ENCODE measurements around the gene ADGRG2. TPM values are rescaled to one million over a fixed set of nuclear protein-coding genes. Genes with fewer than 3 reads are reported as not detected.
"Not testable (repeated sequence)": the region's sequence is repeated elsewhere in the genome, so short reads cannot be mapped to it uniquely, and the experiment has no call there.

The ADGRG2 gene
- total and polyA plus RNA-seq, 8 donors = 0.30 to 2.6 (median 0.69) TPM

GRCh38 chrX:19072372-19072771 lies 49.9 kb downstream of the ADGRG2 start:
- H3K36me3 ChIP-seq = no peaks in the 10 kb centered on the region
- no peaks in the 10 kb centered on the region for H3K9me3 ChIP-seq
- no peak overlapping the region for H3K4me3 ChIP-seq
- intact Hi-C loops (cut with DNase I) = no loop called here
- no peak for FAIRE-seq
- no peak overlapping the region for H3K27ac ChIP-seq
- H3K27me3 ChIP-seq = no peaks in the 10 kb centered on the region
- no peak for DNase-seq
- whole genome bisulfite sequencing, 2 donors = 45 to 68% methylated on average over 3 of the region's 3 CpGs
- ATAC-seq = no peak
- no peak for TF ChIP-seq CTCF (IDR thresholded peaks at IDR 0.05)
- H3K4me1 ChIP-seq = no peaks in the 10 kb centered on the region

GRCh38 chrX:19070555-19070994 lies 51.7 kb downstream of the ADGRG2 start:
- H3K4me3 ChIP-seq = no peak overlapping the region
- no peaks in the 10 kb centered on the region for H3K27me3 ChIP-seq
- no peak for ATAC-seq
- no peak for DNase-seq
- 76 to 81% methylated on average over 3 of the region's 3 CpGs for WGBS, 2 donors
- no peak for FAIRE-seq
- no peak for TF ChIP-seq CTCF (IDR thresholded peaks at IDR 0.05)
- H3K36me3 ChIP-seq = no peaks in the 10 kb centered on the region
- intact Hi-C loops (cut with DNase I) = no loop called here
- H3K27ac ChIP-seq = no peak overlapping the region
- H3K4me1 ChIP-seq = no peaks in the 10 kb centered on the region
- no peaks in the 10 kb centered on the region for H3K9me3 ChIP-seq

GRCh38 chrX:19066987-19067386 lies 55.3 kb downstream of the ADGRG2 start:
- H3K9me3 ChIP-seq; H3K36me3 ChIP-seq; DNase-seq; FAIRE-seq; H3K27ac ChIP-seq; intact Hi-C loops (cut with DNase I); ATAC-seq; H3K4me1 ChIP-seq; H3K4me3 ChIP-seq; H3K27me3 ChIP-seq: not testable (repeated sequence)
- 78 to 90% methylated on average over 4 of the region's 4 CpGs for WGBS, 2 donors

GRCh38 chrX:19065535-19065934 lies 56.7 kb downstream of the ADGRG2 start:
- Histone ChIP-seq H3K27me3 (no peaks in the 10 kb centered on the region), H3K36me3 (no peaks in the 10 kb centered on the region), H3K9me3 (no peaks in the 10 kb centered on the region), H3K4me1 (no peaks in the 10 kb centered on the region), H3K27ac (no peak overlapping the region), H3K4me3 (no peak overlapping the region)
- no peak for TF ChIP-seq CTCF (IDR thresholded peaks at IDR 0.05)
- ATAC-seq (no peak), DNase-seq (no peak), FAIRE-seq (no peak)
- 87 to 89% methylated on average over 5 of the region's 5 CpGs for WGBS, 2 donors
- intact Hi-C loops (cut with DNase I) = no loop called here

- 88 to 93% methylated on average over 6 of the region's 6 CpGs for WGBS, 2 donors
- no peak overlapping the region for H3K27ac ChIP-seq
- ATAC-seq = no peak
- DNase-seq = no peak
- intact Hi-C loops (cut with DNase I) = no loop called here
- TF ChIP-seq CTCF (IDR thresholded peaks at IDR 0.05) = no peak
- no peaks in the 10 kb centered on the region for H3K9me3 ChIP-seq
- H3K4me3 ChIP-seq = no peak overlapping the region
- H3K36me3 ChIP-seq = no peaks in the 10 kb centered on the region
- no peaks in the 10 kb centered on the region for H3K4me1 ChIP-seq
- no peaks in the 10 kb centered on the region for H3K27me3 ChIP-seq
- FAIRE-seq = no peak
Observed at GRCh38 chrX:19064175-19064574, 58.1 kb downstream of the ADGRG2 start.

- Histone ChIP-seq H3K27me3 (no peaks in the 10 kb centered on the region), H3K4me3 (no peak overlapping the region), H3K36me3 (no peaks in the 10 kb centered on the region), H3K4me1 (no peaks in the 10 kb centered on the region), H3K27ac (no peak overlapping the region), H3K9me3 (no peaks in the 10 kb centered on the region)
- no peak for TF ChIP-seq CTCF (IDR thresholded peaks at IDR 0.05)
- ATAC-seq (no peak), FAIRE-seq (no peak), DNase-seq (no peak)
- intact Hi-C loops (cut with DNase I) = no loop called here
- WGBS, 2 donors = 67 to 86% methylated on average over 8 of the region's 8 CpGs
Observed at GRCh38 chrX:19063030-19063429, 59.2 kb downstream of the ADGRG2 start.
